WTC11 (cell line): ENCODE results near the gene SLBP. TPM values are rescaled to one million over a fixed set of nuclear protein-coding genes. Genes with fewer than 3 reads are reported as not detected.

Experiments
- ATAC-seq: fragments of 200-7000 bp; cut with Tn5 transposase; 2 replicates; pipeline ENCODE4 v1.10.0; 2021; ENCODE audit warnings: mild to moderate bottlenecking, moderate library complexity
- CTCF ChIA-PET: fragments of 300-600 bp; sonication (Branson Sonifier 250); formaldehyde crosslinking; loops from one replicate; lab custom pipeline; 2021; ENCODE audit warnings: antibody characterized with exemption; lab: Charles Lee
- POLR2A ChIA-PET: fragments of 350-600 bp; sonication (Branson Sonifier 250); formaldehyde crosslinking; loops from one replicate; lab custom pipeline; 2021; ENCODE audit warnings: antibody characterized with exemption; lab: Charles Lee
- DNase-seq: peaks from one replicate; pipeline ENCODE4 v3.0.0; 2021; ENCODE audit warnings: low spot score
- H3K27ac Mint-ChIP-seq: 2 replicates; pipeline ENCODE4 v1.8.0; 2021; ENCODE audit warnings: mixed read lengths
- H3K27me3 Mint-ChIP-seq: 2 replicates; pipeline ENCODE4 v1.8.0; 2021; ENCODE audit warnings: low read depth, mild to moderate bottlenecking, moderate library complexity, mixed read lengths
- H3K36me3 Mint-ChIP-seq: 2 replicates; pipeline ENCODE4 v1.8.0; 2021; ENCODE audit warnings: mixed read lengths
- H3K4me1 Mint-ChIP-seq: 2 replicates; pipeline ENCODE4 v1.8.0; 2022; ENCODE audit warnings: mixed read lengths
- H3K4me3 Mint-ChIP-seq: 2 replicates; pipeline ENCODE4 v1.8.0; 2021; ENCODE audit warnings: mild to moderate bottlenecking, moderate library complexity, mixed read lengths
- H3K9me3 Mint-ChIP-seq: 2 replicates; pipeline ENCODE4 v1.8.0; 2021; ENCODE audit warnings: mixed read lengths
- CBFB ChIP-seq: sonication (generic); formaldehyde crosslinking; IDR thresholded peaks from 2 replicates; pipeline ENCODE4 v1.8.1; 2022; ENCODE audit warnings: mild to moderate bottlenecking, low read depth, missing genetic modification reagents
- CREB1 ChIP-seq: sonication (generic); formaldehyde crosslinking; IDR thresholded peaks from 2 replicates; pipeline ENCODE4 v1.8.0; 2023; ENCODE audit warnings: mild to moderate bottlenecking, missing genetic modification reagents
- CTCF ChIP-seq: fragments of 200-600 bp; IDR thresholded peaks from 2 replicates; pipeline ENCODE4 v1.8.0; 2022; ENCODE audit warnings: antibody characterized with exemption
- E2F4 ChIP-seq: sonication (generic); formaldehyde crosslinking; IDR thresholded peaks from 2 replicates; pipeline ENCODE4 v1.8.1; 2022; ENCODE audit warnings: low read depth, mild to moderate bottlenecking, moderate library complexity, missing genetic modification reagents, borderline replicate concordance
- ELF4 ChIP-seq: sonication (generic); formaldehyde crosslinking; IDR thresholded peaks from 2 replicates; pipeline ENCODE4 v1.8.1; 2022; ENCODE audit warnings: low read depth, mild to moderate bottlenecking, moderate library complexity, missing genetic modification reagents
- ETV6 ChIP-seq: sonication (generic); formaldehyde crosslinking; IDR thresholded peaks from 2 replicates; pipeline ENCODE4 v1.8.1; 2022; ENCODE audit warnings: mild to moderate bottlenecking, missing genetic modification reagents
- FOXK1 ChIP-seq: sonication (generic); formaldehyde crosslinking; IDR thresholded peaks from 2 replicates; pipeline ENCODE4 v1.8.0; 2022; ENCODE audit warnings: mild to moderate bottlenecking, moderate library complexity, missing genetic modification reagents
- FOXP1 ChIP-seq: sonication (generic); formaldehyde crosslinking; IDR thresholded peaks from 2 replicates; pipeline ENCODE4 v1.8.0; 2022; ENCODE audit warnings: missing genetic modification reagents, mild to moderate bottlenecking, moderate library complexity, borderline replicate concordance
- GABPB1 ChIP-seq: sonication (generic); formaldehyde crosslinking; IDR thresholded peaks from 2 replicates; pipeline ENCODE4 v1.8.1; 2023; ENCODE audit warnings: mild to moderate bottlenecking, missing genetic modification reagents
- GTF2I ChIP-seq: fragments of 250-450 bp; sonication (Bioruptor Pico); conservative IDR thresholded peaks from 2 replicates; pipeline ENCODE4 v1.4.0; 2021; ENCODE audit warnings: mild to moderate bottlenecking
- HMGXB4 ChIP-seq: sonication (generic); formaldehyde crosslinking; IDR thresholded peaks from 2 replicates; pipeline ENCODE4 v1.8.1; 2023; ENCODE audit warnings: mild to moderate bottlenecking, moderate library complexity, missing genetic modification reagents
- JAZF1 ChIP-seq: fragments of 250-450 bp; sonication (Bioruptor Pico); IDR thresholded peaks from 2 replicates; pipeline ENCODE4 v1.9.0; 2021; ENCODE audit warnings: moderate library complexity, mild to moderate bottlenecking, inconsistent platforms
- JUN ChIP-seq: sonication (generic); formaldehyde crosslinking; IDR thresholded peaks from 2 replicates; pipeline ENCODE4 v1.8.0; 2023; ENCODE audit warnings: mild to moderate bottlenecking, missing genetic modification reagents
- MYBL2 ChIP-seq: sonication (generic); formaldehyde crosslinking; IDR thresholded peaks from 2 replicates; pipeline ENCODE4 v1.8.1; 2023; ENCODE audit warnings: mild to moderate bottlenecking, moderate library complexity, missing genetic modification reagents
- NFATC4 ChIP-seq: fragments of 250-450 bp; sonication (Bioruptor Pico); IDR thresholded peaks from 2 replicates; pipeline ENCODE4 v1.9.0; 2021; ENCODE audit warnings: mild to moderate bottlenecking
- NFYB ChIP-seq: sonication (generic); formaldehyde crosslinking; conservative IDR thresholded peaks from 2 replicates; pipeline ENCODE4 v1.8.0; 2022; ENCODE audit warnings: low read depth, missing genetic modification reagents
- NR2C2 ChIP-seq: sonication (generic); formaldehyde crosslinking; IDR thresholded peaks from 2 replicates; pipeline ENCODE4 v1.8.0; 2022; ENCODE audit warnings: mild to moderate bottlenecking, missing genetic modification reagents
- PRRX2 ChIP-seq: fragments of 250-450 bp; sonication (Bioruptor Pico); IDR thresholded peaks from 2 replicates; pipeline ENCODE4 v1.8.0; 2021; ENCODE audit warnings: mild to moderate bottlenecking
- SOX15 ChIP-seq: fragments of 250-450 bp; sonication (Bioruptor Pico); IDR thresholded peaks from 2 replicates; pipeline ENCODE4 v1.9.0; 2021; ENCODE audit warnings: mild to moderate bottlenecking
- SP1 ChIP-seq: sonication (generic); formaldehyde crosslinking; conservative IDR thresholded peaks from 2 replicates; pipeline ENCODE4 v1.8.1; 2022; ENCODE audit warnings: missing genetic modification reagents
- ZBTB43 ChIP-seq: sonication (generic); formaldehyde crosslinking; IDR thresholded peaks from 2 replicates; pipeline ENCODE4 v1.8.1; 2023; ENCODE audit warnings: mild to moderate bottlenecking, missing genetic modification reagents
- ZNF317 ChIP-seq: sonication (generic); formaldehyde crosslinking; IDR thresholded peaks from 2 replicates; pipeline ENCODE4 v1.8.1; 2023; ENCODE audit warnings: low read depth, mild to moderate bottlenecking, moderate library complexity, missing genetic modification reagents, borderline replicate concordance
- ZNF423 ChIP-seq: fragments of 250-450 bp; sonication (Bioruptor Pico); IDR thresholded peaks from 2 replicates; pipeline ENCODE4 v2.1.2; 2022; ENCODE audit warnings: mild to moderate bottlenecking, moderate library complexity
- total RNA-seq: library from RNA; stranded (reverse); gene quantifications from 3 replicates; pipeline ENCODE4 v1.2.3, GENCODE V29; 2021

SLBP gene
- total RNA-seq, 1 experiment from 2014 or later: 40.2 TPM

- Mint-ChIP-seq H3K9me3 (no peaks in the 10 kb centered on the region), H3K4me3 (peak within 1 kb of the TSS; percentile 96), H3K27ac (peak within 1 kb of the TSS; percentile 96), H3K36me3 (peaks cover 39% of the 10 kb centered on the region), H3K27me3 (no peaks in the 10 kb centered on the region), H3K4me1 (peaks cover 23% of the 10 kb centered on the region)
- peak; percentile 97 for DNase-seq
- CTCF ChIA-PET: interaction anchor here (0.6 to 4.3 kb wide), 12 partner anchors 9 to 366 kb away, joined by 3 to 30 read pairs (median 4); partner anchors contain the start of gene SLBP
- POLR2A ChIA-PET: interaction anchor here (0.5 to 1.7 kb wide), 6 partner anchors 9 to 560 kb away, joined by 3 to 16 read pairs (median 4); partner anchors contain the start of gene SLBP
- TF ChIP-seq MYBL2 (peak; percentile 99), NFYB (CRISPR knock-in tag) (peak; percentile 65; the same call in 1 of the 2 replicates), NR2C2 (peak; percentile 89), HMGXB4 (CRISPR knock-in tag) (no peak), CTCF (no peak), JUN (no peak), CBFB (no peak), SOX15 (CRISPR knock-in tag) (no peak), FOXP1 (CRISPR knock-in tag) (no peak), E2F4 (peak; percentile 92; the same call in 1 of the 2 replicates), ZNF317 (no peak), FOXK1 (CRISPR knock-in tag) (peak; percentile 57; the same call in 1 of the 2 replicates), GABPB1 (CRISPR knock-in tag) (peak; percentile 68), ZNF423 (CRISPR knock-in tag) (peak; percentile 81), GTF2I (CRISPR knock-in tag) (no peak), NFATC4 (CRISPR knock-in tag) (no peak), ELF4 (CRISPR knock-in tag) (peak; percentile 30; the same call in 1 of the 2 replicates), ETV6 (CRISPR knock-in tag) (peak; percentile 43; the same call in 1 of the 2 replicates), JAZF1 (no peak), ZBTB43 (no peak), CREB1 (0 out of 2 replicates have a peak, but pooled peaks have one; percentile 20), SP1 (CRISPR knock-in tag) (peak; percentile 80), PRRX2 (CRISPR knock-in tag) (no peak)
- ATAC-seq: peak; percentile 90
These were observed 9.0 kb upstream of the SLBP start, which contains the start of the genes TACC3 and TMEM129 for GRCh38 chr4:1721003-1721665. TACC3 (plus strand) TSS chr4:1721521; CDS start chr4:1723422, 1,901 bp downstream. TMEM129 (minus strand) TSS chr4:1721323; CDS start chr4:1720837, 486 bp downstream.
